PC-9 (cell line): Measurements from ENCODE around the gene ARHGEF37. TPM values are rescaled to one million over a fixed set of nuclear protein-coding genes. Genes with fewer than 3 reads are reported as not detected.

ENCODE experiments used
- BruUV-seq: library from RNA; stranded (reverse); fragments of 400-500 nt; replicated peaks from 2 replicates; lab custom pipeline; 2021; lab: Mats Ljungman, UMichigan
- CTCF ChIA-PET: fragments of 300-600 bp; sonication (Branson Sonifier 250); formaldehyde crosslinking; loops from one replicate; lab custom pipeline; 2022; ENCODE audit warnings: antibody characterized with exemption; lab: Charles Lee
- POLR2A ChIA-PET: fragments of 300-600 bp; sonication (Branson Sonifier 250); formaldehyde crosslinking; loops from one replicate; lab custom pipeline; 2022; ENCODE audit warnings: antibody characterized with exemption; ENCODE audit not compliant: unreplicated experiment; lab: Charles Lee
- DNase-seq, 2 experiments: peaks; one replicate each; pipeline versions ENCODE4 v3.0.0 to v3.0.0-alpha.2; 2015 to 2022; ENCODE audit warnings: mixed read lengths in 1 of 2
- H2AFZ ChIP-seq: fragments of 200-600 bp; sonication (generic); 2 replicates; pipeline ENCODE4 v1.8.1; 2017; ENCODE audit warnings: antibody characterized with exemption
- H3F3A ChIP-seq: fragments of 200-600 bp; sonication (generic); 2 replicates; pipeline ENCODE4 v1.8.1; 2017; ENCODE audit warnings: antibody characterized with exemption, mild to moderate bottlenecking, low read depth; ENCODE audit not compliant: insufficient read depth
- H3K27ac ChIP-seq: fragments of 200-600 bp; sonication (generic); 2 replicates; pipeline ENCODE4 v1.6.1; 2016; ENCODE audit warnings: mixed run types
- H3K27me3 ChIP-seq: fragments of 200-600 bp; sonication (generic); 2 replicates; pipeline ENCODE4 v1.6.1; 2016; ENCODE audit warnings: low read depth, mixed run types; ENCODE audit not compliant: insufficient read depth
- H3K36me3 ChIP-seq: fragments of 200-600 bp; sonication (generic); 2 replicates; pipeline ENCODE4 v1.6.1; 2016; ENCODE audit warnings: low read depth, mixed run types
- H3K4me1 ChIP-seq: fragments of 200-600 bp; sonication (generic); replicated peaks from 2 replicates; pipeline ENCODE4 v1.6.1; 2016; ENCODE audit warnings: mixed run types; ENCODE audit not compliant: insufficient read depth
- H3K4me2 ChIP-seq: fragments of 200-600 bp; sonication (generic); 2 replicates; pipeline ENCODE4 v1.6.1; 2017; ENCODE audit warnings: mixed run types
- H3K4me3 ChIP-seq: fragments of 200-600 bp; sonication (generic); 2 replicates; pipeline ENCODE4 v1.6.1; 2016; ENCODE audit warnings: mixed run types
- H3K79me2 ChIP-seq: fragments of 200-600 bp; sonication (generic); 2 replicates; pipeline ENCODE4 v1.6.1; 2017; ENCODE audit warnings: low read depth, mixed run types
- H3K9me2 ChIP-seq: fragments of 200-600 bp; sonication (generic); 2 replicates; pipeline ENCODE4 v1.8.1; 2017; ENCODE audit warnings: mild to moderate bottlenecking; ENCODE audit not compliant: insufficient read depth
- H3K9me3 ChIP-seq: fragments of 200-600 bp; sonication (generic); 2 replicates; pipeline ENCODE4 v1.8.1; 2016; ENCODE audit warnings: low read depth; ENCODE audit not compliant: insufficient read depth
- H4K20me1 ChIP-seq: fragments of 200-600 bp; sonication (generic); 2 replicates; pipeline ENCODE4 v1.8.1; 2017; ENCODE audit not compliant: insufficient read depth
- EZH2 ChIP-seq: fragments of 200-600 bp; sonication (generic); IDR thresholded peaks from 2 replicates; pipeline ENCODE4 v1.8.0; 2017; ENCODE audit warnings: antibody characterized with exemption, low read depth
- intact Hi-C: fragments of 100-400 bp; cut with micrococcal nuclease; formaldehyde crosslinking; loops from one replicate; pipeline ENCODE4 v1.10.0; 2022; ENCODE audit not compliant: unreplicated experiment
- total RNA-seq: library from RNA; stranded (reverse); gene quantifications from 2 replicates; pipeline ENCODE4 v1.2.3, GENCODE V29; 2021
- TF ChIP-seq, protein P1 (sequence below): fragments of 200-600 bp; sonication (generic); conservative IDR thresholded peaks from 2 replicates; pipeline ENCODE4 v1.6.1; 2017; ENCODE audit warnings: mixed run types, antibody characterized with exemption, mild to moderate bottlenecking, moderate library complexity

Gene ARHGEF37
- total RNA-seq, 1 experiment from 2014 or later = 5.5 TPM

DNA sequence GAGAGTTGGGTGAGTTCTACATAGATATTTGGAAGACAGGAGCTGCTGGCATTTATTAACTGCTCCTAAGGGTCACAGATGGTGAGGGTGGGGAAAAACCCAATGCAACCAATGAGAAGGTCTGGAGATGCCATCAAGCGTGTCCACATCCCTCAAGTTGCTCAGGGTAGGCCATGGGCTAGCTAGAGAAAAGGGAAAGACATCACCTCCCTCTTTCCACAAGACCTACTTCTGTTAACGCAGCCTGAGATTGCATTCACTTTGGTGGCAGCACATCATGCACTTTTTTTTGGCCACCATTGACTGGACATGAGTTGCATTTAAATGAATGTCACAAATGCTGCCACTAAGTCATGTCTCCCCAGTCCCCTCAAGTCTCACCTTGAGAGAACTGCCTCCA, 71.4 kb downstream of the ARHGEF37 start:
- H3K27me3 ChIP-seq = no peaks in the 10 kb centered on the region
- H3F3A ChIP-seq = peaks cover 3% of the 10 kb centered on the region; the same call in 1 of the 2 replicates
- H3K4me2 ChIP-seq = no peak overlapping the region
- intact Hi-C loops = no loop called here
- no peak for DNase-seq
- ChIA-PET POLR2A (interaction anchor here (0.5 to 0.6 kb wide), 2 partner anchors 16 to 183 kb away, joined by 3 to 5 read pairs; no protein-coding TSS in a partner anchor), CTCF (no interaction called here)
- no peaks in the 10 kb centered on the region for H3K36me3 ChIP-seq
- no peaks in the 10 kb centered on the region for H3K9me2 ChIP-seq
- no peak for TF ChIP-seq EZH2
- TF ChIP-seq, protein P1, sequence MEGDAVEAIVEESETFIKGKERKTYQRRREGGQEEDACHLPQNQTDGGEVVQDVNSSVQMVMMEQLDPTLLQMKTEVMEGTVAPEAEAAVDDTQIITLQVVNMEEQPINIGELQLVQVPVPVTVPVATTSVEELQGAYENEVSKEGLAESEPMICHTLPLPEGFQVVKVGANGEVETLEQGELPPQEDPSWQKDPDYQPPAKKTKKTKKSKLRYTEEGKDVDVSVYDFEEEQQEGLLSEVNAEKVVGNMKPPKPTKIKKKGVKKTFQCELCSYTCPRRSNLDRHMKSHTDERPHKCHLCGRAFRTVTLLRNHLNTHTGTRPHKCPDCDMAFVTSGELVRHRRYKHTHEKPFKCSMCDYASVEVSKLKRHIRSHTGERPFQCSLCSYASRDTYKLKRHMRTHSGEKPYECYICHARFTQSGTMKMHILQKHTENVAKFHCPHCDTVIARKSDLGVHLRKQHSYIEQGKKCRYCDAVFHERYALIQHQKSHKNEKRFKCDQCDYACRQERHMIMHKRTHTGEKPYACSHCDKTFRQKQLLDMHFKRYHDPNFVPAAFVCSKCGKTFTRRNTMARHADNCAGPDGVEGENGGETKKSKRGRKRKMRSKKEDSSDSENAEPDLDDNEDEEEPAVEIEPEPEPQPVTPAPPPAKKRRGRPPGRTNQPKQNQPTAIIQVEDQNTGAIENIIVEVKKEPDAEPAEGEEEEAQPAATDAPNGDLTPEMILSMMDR = no peak
- no peak overlapping the region for H3K4me3 ChIP-seq
- no peaks in the 10 kb centered on the region for H3K4me1 ChIP-seq
- H3K27ac ChIP-seq = no peak overlapping the region
- no TSS peak for BruUV-seq
- no peaks in the 10 kb centered on the region for H3K79me2 ChIP-seq
- H2AFZ ChIP-seq = no peak overlapping the region
- H3K9me3 ChIP-seq = no peaks in the 10 kb centered on the region
- H4K20me1 ChIP-seq = no peaks in the 10 kb centered on the region

DNA sequence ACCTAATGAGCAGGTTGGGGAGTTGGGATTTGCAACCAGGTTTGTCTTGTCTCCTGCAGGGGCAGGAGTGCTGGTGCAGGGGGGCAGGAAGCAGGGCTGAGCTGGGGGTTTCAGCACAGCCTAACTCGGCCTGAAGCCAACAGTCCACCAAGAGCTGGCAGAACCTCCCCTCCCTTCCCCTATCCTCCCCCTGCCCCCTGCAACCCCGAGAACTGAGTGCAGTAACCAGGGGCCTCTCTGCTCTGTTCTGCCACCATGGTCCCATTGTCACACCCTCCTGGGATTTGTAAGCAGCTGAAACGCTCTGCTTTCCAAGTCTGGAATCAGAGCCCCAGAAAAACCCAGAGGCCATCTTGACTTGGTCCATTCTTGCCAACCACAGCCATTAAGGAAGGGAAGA, 72.9 kb downstream of the ARHGEF37 start:
- Histone ChIP-seq H3K27me3 (no peaks in the 10 kb centered on the region), H3K4me3 (no peak overlapping the region), H3K9me3 (no peaks in the 10 kb centered on the region), H3K9me2 (no peaks in the 10 kb centered on the region), H3K36me3 (no peaks in the 10 kb centered on the region), H3K4me1 (no peaks in the 10 kb centered on the region), H3K27ac (no peak overlapping the region), H3K79me2 (no peaks in the 10 kb centered on the region), H3K4me2 (no peak overlapping the region), H2AFZ (no peak overlapping the region), H4K20me1 (no peaks in the 10 kb centered on the region), H3F3A (peaks cover 3% of the 10 kb centered on the region; the same call in 1 of the 2 replicates)
- BruUV-seq = no TSS peak
- TF ChIP-seq, protein P1 = no peak
- TF ChIP-seq EZH2 = no peak
- intact Hi-C loops = no loop called here
- ChIA-PET POLR2A (no interaction called here), CTCF (no interaction called here)
- DNase-seq = no peak

DNA sequence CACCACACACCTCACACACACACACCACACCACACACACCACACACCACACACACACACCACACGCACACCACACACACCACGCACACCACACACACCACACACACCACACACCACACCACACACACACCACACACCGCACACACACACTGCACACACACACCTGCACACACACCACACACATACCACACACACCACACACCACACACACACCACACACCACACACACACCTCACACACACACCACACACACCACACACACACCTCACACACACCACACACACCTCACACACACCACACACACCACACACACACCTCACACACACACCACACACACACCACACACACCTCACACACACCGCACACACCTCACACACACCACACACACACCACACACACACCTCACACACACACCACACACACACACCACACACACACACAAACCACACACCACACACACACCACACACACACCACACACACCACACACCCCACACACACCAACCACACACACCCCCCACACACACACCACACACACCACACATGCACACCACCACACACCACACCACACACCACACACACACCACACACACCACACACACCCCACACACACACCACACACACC, 73.7 kb downstream of the ARHGEF37 start:
- ChIA-PET POLR2A (no interaction called here), CTCF (no interaction called here)

More for the DNA sequence above, 73.7 kb downstream of the ARHGEF37 start:
- no TSS peak for BruUV-seq
- intact Hi-C loops = loop anchor here (5.0 kb wide), 1 partner anchor 77 kb away; the partner anchor contains the start of gene PPARGC1B
- peaks cover 3% of the 10 kb centered on the region; the same call in 1 of the 2 replicates for H3F3A ChIP-seq
- H3K27me3 ChIP-seq = no peaks in the 10 kb centered on the region
- no peaks in the 10 kb centered on the region for H3K36me3 ChIP-seq
- TF ChIP-seq, protein P1 = no peak
- no peak for TF ChIP-seq EZH2
- H3K4me2 ChIP-seq = no peak overlapping the region
- H3K9me3 ChIP-seq = no peaks in the 10 kb centered on the region
- H3K27ac ChIP-seq = no peak overlapping the region
- no peaks in the 10 kb centered on the region for H3K4me1 ChIP-seq
- H4K20me1 ChIP-seq = no peaks in the 10 kb centered on the region
- no peaks in the 10 kb centered on the region for H3K79me2 ChIP-seq
- no peak overlapping the region for H3K4me3 ChIP-seq
- DNase-seq = no peak
- no peaks in the 10 kb centered on the region for H3K9me2 ChIP-seq
- no peak overlapping the region for H2AFZ ChIP-seq
